Ascending aorta (tissue), 2 donors: ENCODE data around the gene F2RL3. TPM values are rescaled to one million over a fixed set of nuclear protein-coding genes. Genes with fewer than 3 reads are reported as not detected.

Experiments used
- DNase-seq, 2 donors: peaks; one replicate each; pipeline ENCODE4 v3.0.0-alpha.2; 2019; ENCODE audit warnings: low spot score in 2 of 2
- H3K27ac ChIP-seq, 2 donors: fragments of 200-600 bp; sonication (generic); one replicate each; pipeline ENCODE4 v1.5.1; 2016 to 2017; ENCODE audit warnings: mild to moderate bottlenecking in 1 of 2
- H3K27me3 ChIP-seq: fragments of 200-600 bp; sonication (generic); one replicate; pipeline ENCODE4 v1.5.1; 2017
- H3K36me3 ChIP-seq, 2 donors: fragments of 200-600 bp; sonication (generic); one replicate each; pipeline ENCODE4 v1.5.1; 2016
- H3K4me1 ChIP-seq, 2 donors: fragments of 200-600 bp; sonication (generic); one replicate each; pipeline ENCODE4 v1.5.1; 2016 to 2017; ENCODE audit warnings: mild to moderate bottlenecking in 1 of 2
- H3K4me3 ChIP-seq, 2 donors: fragments of 200-600 bp; sonication (generic); one replicate each; pipeline ENCODE4 v1.5.1; 2016 to 2017; ENCODE audit warnings: mild to moderate bottlenecking in 1 of 2
- H3K9me3 ChIP-seq, 2 donors: fragments of 200-600 bp; sonication (generic); one replicate each; pipeline ENCODE4 v1.5.1; 2016
- intact Hi-C: fragments of 100-400 bp; cut with DNase I; formaldehyde crosslinking; loops from one replicate; pipeline ENCODE4 v1.15.1; 2023
- total RNA-seq: library from RNA; depleted of rRNA; stranded (reverse); fragments of >200 nt; gene quantifications from one replicate; pipeline ENCODE4 v1.1.0, GENCODE V29; 2016
- TF ChIP-seq, protein P1 (sequence below), 3 experiments: fragments of 200-600 bp in 2 of 3; fragments of 450-650 bp in 1 of 3; sonication (generic) in 2 of 3; IDR thresholded peaks; one replicate each; pipeline ENCODE4 v1.5.1; 2016 to 2019; ENCODE audit warnings: antibody characterized with exemption in 3 of 3, mild to moderate bottlenecking in 1 of 3, moderate library complexity in 1 of 3

F2RL3 gene
- total RNA-seq, 1 donor from 2014 or later: 7.6 TPM

DNA sequence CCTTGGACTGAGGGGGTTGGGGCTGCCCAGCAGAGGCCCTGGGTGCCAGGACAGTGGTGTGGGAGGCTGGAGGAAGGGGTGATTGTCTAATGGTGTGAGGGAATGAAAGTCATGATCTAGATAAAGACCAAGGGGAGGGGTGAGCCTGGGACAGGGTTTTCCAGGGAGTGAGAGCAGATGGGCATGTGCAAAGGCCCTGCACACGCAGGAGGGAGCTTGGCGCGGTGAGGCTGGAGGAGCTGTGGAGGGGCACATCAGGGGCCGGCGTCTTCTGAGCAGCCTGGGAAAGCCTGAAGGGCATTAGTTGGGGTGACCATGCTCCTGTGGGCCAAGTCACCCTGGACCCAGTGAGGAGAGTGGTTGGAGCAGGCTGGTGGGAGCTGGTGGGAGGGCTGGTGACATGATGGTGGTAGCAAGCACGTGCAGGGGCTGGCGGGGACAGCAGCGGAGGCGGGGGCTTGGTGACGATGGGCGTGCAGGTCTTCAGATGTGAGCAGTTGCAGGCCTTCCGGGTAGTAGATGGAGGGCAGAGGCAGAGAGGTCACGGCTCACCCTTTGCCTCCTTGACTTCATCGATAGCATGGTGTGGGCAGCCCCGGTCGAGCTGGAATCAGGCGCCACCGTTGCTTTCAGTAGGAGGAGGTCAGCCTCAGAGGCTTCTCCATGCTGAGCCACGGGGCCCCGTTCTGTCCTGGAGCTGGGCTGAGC lies 20.2 kb upstream of the F2RL3 start:
- H3K4me1 ChIP-seq: no peaks in the 10 kb centered on the region
- peaks cover 87 to 97% of the 10 kb centered on the region in 2 donors for H3K36me3 ChIP-seq
- TF ChIP-seq, protein P1, sequence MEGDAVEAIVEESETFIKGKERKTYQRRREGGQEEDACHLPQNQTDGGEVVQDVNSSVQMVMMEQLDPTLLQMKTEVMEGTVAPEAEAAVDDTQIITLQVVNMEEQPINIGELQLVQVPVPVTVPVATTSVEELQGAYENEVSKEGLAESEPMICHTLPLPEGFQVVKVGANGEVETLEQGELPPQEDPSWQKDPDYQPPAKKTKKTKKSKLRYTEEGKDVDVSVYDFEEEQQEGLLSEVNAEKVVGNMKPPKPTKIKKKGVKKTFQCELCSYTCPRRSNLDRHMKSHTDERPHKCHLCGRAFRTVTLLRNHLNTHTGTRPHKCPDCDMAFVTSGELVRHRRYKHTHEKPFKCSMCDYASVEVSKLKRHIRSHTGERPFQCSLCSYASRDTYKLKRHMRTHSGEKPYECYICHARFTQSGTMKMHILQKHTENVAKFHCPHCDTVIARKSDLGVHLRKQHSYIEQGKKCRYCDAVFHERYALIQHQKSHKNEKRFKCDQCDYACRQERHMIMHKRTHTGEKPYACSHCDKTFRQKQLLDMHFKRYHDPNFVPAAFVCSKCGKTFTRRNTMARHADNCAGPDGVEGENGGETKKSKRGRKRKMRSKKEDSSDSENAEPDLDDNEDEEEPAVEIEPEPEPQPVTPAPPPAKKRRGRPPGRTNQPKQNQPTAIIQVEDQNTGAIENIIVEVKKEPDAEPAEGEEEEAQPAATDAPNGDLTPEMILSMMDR (IDR thresholded peaks at IDR 0.05): no peak
- H3K27me3 ChIP-seq: no peaks in the 10 kb centered on the region
- intact Hi-C loops: no loop called here
- DNase-seq: no peak
- H3K9me3 ChIP-seq: no peaks in the 10 kb centered on the region
- no peak overlapping the region for H3K4me3 ChIP-seq
- no peak overlapping the region for H3K27ac ChIP-seq

DNA sequence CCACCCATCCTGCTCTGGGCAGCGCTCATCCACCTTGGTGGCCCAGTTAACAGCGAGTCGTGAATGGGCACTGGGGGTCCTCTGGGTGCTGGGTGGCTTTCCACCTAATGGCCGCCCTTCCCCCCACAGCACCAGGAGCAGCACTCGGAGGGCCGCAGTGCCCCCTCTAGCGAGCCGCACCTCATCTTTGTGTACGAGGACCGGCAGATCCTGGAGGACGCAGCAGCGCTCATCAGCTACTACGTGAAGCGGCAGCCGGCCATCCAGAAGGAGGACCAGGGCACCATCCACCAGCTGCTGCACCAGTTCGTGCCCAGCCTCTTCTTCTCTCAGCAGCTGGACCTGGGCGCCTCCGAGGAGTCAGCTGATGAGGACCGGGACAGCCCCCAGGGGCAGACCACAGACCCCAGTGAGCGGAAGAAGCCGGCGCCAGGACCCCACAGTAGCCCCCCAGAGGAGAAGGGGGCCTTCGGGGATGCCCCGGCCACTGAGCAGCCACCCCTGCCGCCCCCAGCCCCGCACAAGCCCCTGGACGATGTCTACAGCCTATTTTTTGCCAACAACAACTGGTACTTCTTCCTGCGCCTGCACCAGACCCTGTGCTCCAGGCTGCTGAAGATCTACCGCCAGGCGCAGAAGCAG lies 19.3 kb upstream of the F2RL3 start:
- H3K4me1 ChIP-seq: no peaks in the 10 kb centered on the region
- TF ChIP-seq, protein P1 (IDR thresholded peaks at IDR 0.05): no peak
- intact Hi-C loops: no loop called here
- peaks cover 82 to 90% of the 10 kb centered on the region in 2 donors for H3K36me3 ChIP-seq
- no peaks in the 10 kb centered on the region for H3K9me3 ChIP-seq
- H3K27me3 ChIP-seq: no peaks in the 10 kb centered on the region
- H3K27ac ChIP-seq: no peak overlapping the region
- H3K4me3 ChIP-seq: no peak overlapping the region
- no peak for DNase-seq

DNA sequence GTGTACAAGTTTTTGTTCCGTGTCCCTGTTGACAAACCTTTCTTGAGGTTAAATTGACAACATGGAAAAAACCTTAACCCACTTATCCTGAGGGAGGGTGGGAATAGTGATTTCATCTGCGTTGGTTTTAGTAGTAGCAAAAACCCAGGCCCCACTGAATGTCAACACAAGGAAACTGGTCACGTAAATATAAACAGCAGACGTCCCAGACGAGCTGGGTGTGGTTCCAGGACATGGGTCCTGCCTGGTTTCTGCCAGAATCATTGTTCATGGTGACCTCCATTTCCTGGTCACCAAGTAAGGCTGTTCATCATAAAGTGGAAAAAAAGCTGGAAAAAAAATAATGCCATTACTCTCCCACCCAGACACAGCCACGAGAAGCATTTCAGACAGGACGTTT lies 16.9 kb upstream of the F2RL3 start:
- no peak for DNase-seq
- intact Hi-C loops: no loop called here
- no peaks in the 10 kb centered on the region for H3K27me3 ChIP-seq
- no peak overlapping the region for H3K4me3 ChIP-seq
- TF ChIP-seq, protein P1 (IDR thresholded peaks at IDR 0.05): no peak
- H3K9me3 ChIP-seq: no peaks in the 10 kb centered on the region
- peaks cover 71 to 77% of the 10 kb centered on the region in 2 donors for H3K36me3 ChIP-seq
- no peaks in the 10 kb centered on the region for H3K4me1 ChIP-seq
- H3K27ac ChIP-seq: no peak overlapping the region

DNA sequence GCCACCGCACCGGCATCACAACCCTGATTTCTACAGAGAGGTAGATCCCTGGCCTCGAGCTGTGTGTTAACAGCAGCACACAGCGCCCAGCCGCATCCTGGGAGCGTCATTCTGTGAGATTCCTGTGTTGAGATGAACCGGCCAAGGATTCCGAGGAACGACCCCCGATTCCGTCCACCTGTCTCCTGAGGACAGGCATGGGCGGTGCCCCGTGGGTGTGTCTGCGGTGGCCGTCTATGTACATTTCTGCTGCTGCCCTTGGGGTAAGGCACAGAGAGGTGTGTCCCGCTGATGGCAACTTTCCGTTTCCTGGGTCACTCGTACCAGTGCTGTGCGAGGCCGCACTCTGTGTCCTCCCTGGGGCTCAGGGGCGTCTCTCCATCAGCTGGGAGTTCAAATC lies 16.1 kb upstream of the F2RL3 start:
- Histone ChIP-seq H3K4me1 (no peaks in the 10 kb centered on the region), H3K36me3 (peaks cover 70 to 77% of the 10 kb centered on the region in 2 donors), H3K27me3 (no peaks in the 10 kb centered on the region), H3K4me3 (no peak overlapping the region), H3K27ac (no peak overlapping the region), H3K9me3 (no peaks in the 10 kb centered on the region)
- intact Hi-C loops: no loop called here
- TF ChIP-seq, protein P1 (IDR thresholded peaks at IDR 0.05): no peak
- no peak for DNase-seq

DNA sequence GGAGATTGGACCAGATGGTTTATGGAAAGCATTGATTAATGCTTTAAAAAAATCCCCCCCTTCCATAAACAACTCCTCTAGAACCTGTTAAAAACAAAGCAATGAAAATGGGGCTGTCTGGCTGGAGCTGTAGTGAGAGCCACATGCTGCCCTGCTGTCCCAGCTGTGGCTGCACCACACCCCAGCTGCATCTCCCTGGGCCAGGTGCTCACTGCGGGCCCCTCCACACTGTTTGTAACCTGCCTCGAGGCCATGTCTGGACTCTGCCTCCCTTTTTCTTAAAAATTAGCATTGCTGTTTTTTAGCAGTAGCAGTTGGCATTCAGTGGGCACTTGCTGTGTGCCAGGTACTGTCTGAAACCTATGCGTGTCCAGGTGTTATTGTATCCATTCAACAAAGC lies 15.2 kb upstream of the F2RL3 start:
- H3K36me3 ChIP-seq: peaks cover 70 to 77% of the 10 kb centered on the region in 2 donors
- no peak overlapping the region for H3K27ac ChIP-seq
- intact Hi-C loops: no loop called here
- no peak overlapping the region for H3K4me3 ChIP-seq
- no peaks in the 10 kb centered on the region for H3K9me3 ChIP-seq
- no peaks in the 10 kb centered on the region for H3K27me3 ChIP-seq
- no peaks in the 10 kb centered on the region for H3K4me1 ChIP-seq
- TF ChIP-seq, protein P1 (IDR thresholded peaks at IDR 0.05): no peak
- DNase-seq: no peak
